K562 (cell line): Measurements from ENCODE around the gene POP5. TPM values are rescaled to one million over a fixed set of nuclear protein-coding genes. Genes with fewer than 3 reads are reported as not detected.
A peak's percentile ranks its signal among the peaks of the same experiment; 100 is the strongest.

Experiments
- ATAC-seq: fragments of 200-7000 bp; cut with Tn5 transposase; 3 replicates; pipeline ENCODE4 v1.9.1; 2020; ENCODE audit warnings: moderate library complexity
- BruUV-seq: library from RNA; stranded (reverse); fragments of 400-500 nt; replicated peaks from 2 replicates; lab custom pipeline; 2021; lab: Mats Ljungman, UMichigan
- CTCF ChIA-PET: fragments of 300-600 bp; formaldehyde crosslinking; extraction: SDS; loops from one replicate; lab custom pipeline; 2021; ENCODE audit warnings: low intra/inter-chr PET ratio; lab: Yijun Ruan, JAX
- POLR2A ChIA-PET: fragments of 300-600, 350-650 bp; sonication (Branson Sonifier 250); formaldehyde crosslinking; extraction: SDS; loops from one replicate; lab custom pipeline; 2021; ENCODE audit warnings: antibody characterized with exemption, inconsistent platforms; lab: Yijun Ruan, JAX
- DNase-seq, 4 experiments: peaks; one replicate each; pipeline versions ENCODE4 v3.0.0 to v3.0.0-alpha.2; 2011 to 2018; ENCODE audit warnings: low spot score in 3 of 4, mixed read lengths in 3 of 4; ENCODE audit errors: extremely low read depth in 1 of 4
- FAIRE-seq: peaks from 2 replicates; lab custom pipeline; 2011; peaks lifted over from hg19 to GRCh38; lab: Jason Lieb, UNC
- H2AFZ ChIP-seq: 2 replicates; pipeline ENCODE4 v1.6.0; 2011; ENCODE audit warnings: low read depth, low read length, control low read depth, inconsistent platforms
- H3K27ac ChIP-seq: fragments of 200-600 bp; 3 replicates; pipeline ENCODE4 v1.8.0; 2011; ENCODE audit warnings: low read depth, mild to moderate bottlenecking, control low read depth, inconsistent platforms, low read length, moderate library complexity, mixed read lengths; ENCODE audit errors: extremely low read depth
- H3K27me3 ChIP-seq, 2 experiments: fragments of 300-600 bp in 1 of 2; 2 replicates in 1 of 2; 3 replicates in 1 of 2; pipeline versions ENCODE4 v1.6.0 to v1.8.0; 2011; ENCODE audit warnings: inconsistent platforms in 2 of 2, low read length in 2 of 2, mild to moderate bottlenecking in 1 of 2, mixed read lengths in 1 of 2, moderate library complexity in 1 of 2; ENCODE audit not compliant: control insufficient read depth in 2 of 2, insufficient read depth in 2 of 2
- H3K36me3 ChIP-seq: fragments of 300-600 bp; 3 replicates; pipeline ENCODE4 v1.8.0; 2011; ENCODE audit warnings: mild to moderate bottlenecking, low read length, inconsistent platforms; ENCODE audit not compliant: control insufficient read depth, insufficient read depth
- H3K4me1 ChIP-seq, 2 experiments: fragments of 200-600 bp in 1 of 2; replicated peaks in 1 of 2; 2 replicates in 1 of 2; 3 replicates in 1 of 2; pipeline versions ENCODE4 v1.5.1 to v1.8.0; 2011; ENCODE audit warnings: inconsistent platforms in 2 of 2, low read length in 2 of 2, mild to moderate bottlenecking in 1 of 2, mixed read lengths in 1 of 2, moderate library complexity in 1 of 2; ENCODE audit not compliant: control insufficient read depth in 2 of 2, insufficient read depth in 2 of 2
- H3K4me2 ChIP-seq: 2 replicates; pipeline ENCODE4 v1.6.1; 2011; ENCODE audit warnings: low read length, control low read depth, inconsistent platforms, mixed read lengths; ENCODE audit not compliant: insufficient read depth
- H3K4me3 ChIP-seq: fragments of 200-600 bp; sonication (generic), shearing (Covaris generic); 2 replicates; pipeline ENCODE4 v1.5.1; 2016; ENCODE audit warnings: control low read depth, inconsistent platforms
- H3K79me2 ChIP-seq: fragments of 200-600 bp; 3 replicates; pipeline ENCODE4 v1.8.0; 2011; ENCODE audit warnings: low read length, inconsistent platforms; ENCODE audit not compliant: control insufficient read depth, insufficient read depth
- H3K9ac ChIP-seq, 2 experiments: 2 replicates each; pipeline versions ENCODE4 v1.6.0 to v1.6.1; 2011; ENCODE audit warnings: low read depth in 2 of 2, low read length in 2 of 2, control low read depth in 1 of 2, inconsistent platforms in 1 of 2, mild to moderate bottlenecking in 1 of 2, mixed read lengths in 1 of 2; ENCODE audit not compliant: insufficient read depth in 1 of 2
- H3K9me1 ChIP-seq: one replicate; pipeline ENCODE4 v1.6.0; 2011; ENCODE audit warnings: inconsistent platforms, mild to moderate bottlenecking, low read length, moderate library complexity; ENCODE audit not compliant: control insufficient read depth, insufficient read depth
- H3K9me3 ChIP-seq: replicated peaks from 2 replicates; pipeline ENCODE4 v1.5.1; 2011; ENCODE audit warnings: low read depth, low read length, inconsistent platforms; ENCODE audit not compliant: control insufficient read depth, insufficient read depth
- H4K20me1 ChIP-seq: replicated peaks from 2 replicates; pipeline ENCODE4 v1.6.1; 2011; ENCODE audit warnings: low read length, inconsistent platforms, mixed read lengths; ENCODE audit not compliant: control insufficient read depth, insufficient read depth
- BCOR ChIP-seq: fragments of 450-650 bp; IDR thresholded peaks from 2 replicates; pipeline ENCODE4 v1.6.1; 2016
- ERF ChIP-seq: fragments of 450-650 bp; formaldehyde crosslinking; IDR thresholded peaks from 2 replicates; pipeline ENCODE4 v1.4.0; 2020; ENCODE audit warnings: mild to moderate bottlenecking, mixed read lengths
- ESRRA ChIP-seq: fragments of 450-650 bp; IDR thresholded peaks from 2 replicates; pipeline ENCODE4 v1.6.1; 2014; ENCODE audit warnings: low read depth, mild to moderate bottlenecking, moderate library complexity, borderline replicate concordance
- FOXJ3 ChIP-seq: sonication (generic); formaldehyde crosslinking; IDR thresholded peaks from 2 replicates; pipeline ENCODE4 v1.4.0; 2020; ENCODE audit warnings: mild to moderate bottlenecking, missing genetic modification reagents
- FUS ChIP-seq: fragments of 200-400 bp; formaldehyde crosslinking; optimal IDR thresholded peaks from 2 replicates; pipeline ENCODE3; 2017; ENCODE audit warnings: low read depth, low read length
- KDM1A ChIP-seq, 2 experiments: fragments of 450-650 bp; IDR thresholded peaks; 2 replicates each; pipeline ENCODE4 v1.6.1; 2016; ENCODE audit warnings: mild to moderate bottlenecking in 2 of 2
- MYBL2 ChIP-seq, 2 experiments: fragments of 450-650 bp in 1 of 2; sonication (generic) in 1 of 2; formaldehyde crosslinking in 1 of 2; IDR thresholded peaks; 2 replicates each; pipeline versions ENCODE4 v1.6.1 to v1.8.1; 2017 to 2022; ENCODE audit warnings: borderline replicate concordance in 1 of 2, inconsistent platforms in 1 of 2, low read depth in 1 of 2, mild to moderate bottlenecking in 1 of 2, missing genetic modification reagents in 1 of 2, moderate library complexity in 1 of 2
- RBM25 ChIP-seq: fragments of 200-400 bp; formaldehyde crosslinking; IDR thresholded peaks from 2 replicates; pipeline ENCODE4 v1.6.1; 2018; ENCODE audit warnings: low read length, low read depth, moderate library complexity; ENCODE audit not compliant: severe bottlenecking
- RCOR1 ChIP-seq, 2 experiments: IDR thresholded peaks; 2 replicates each; pipeline ENCODE4 v1.6.1; 2012; ENCODE audit warnings: low read depth in 2 of 2, low read length in 2 of 2, borderline replicate concordance in 1 of 2, improper control_type of control experiment in 1 of 2
- SETDB1 ChIP-seq: IDR thresholded peaks from one replicate; pipeline ENCODE4 v1.6.1; 2012; ENCODE audit warnings: low read length, control low read depth, inconsistent platforms
- SNRNP70 ChIP-seq: fragments of 200-400 bp; formaldehyde crosslinking; optimal IDR thresholded peaks from 2 replicates; pipeline ENCODE3; 2017; ENCODE audit warnings: low read depth, low read length
- SPI1 ChIP-seq: IDR thresholded peaks from 2 replicates; pipeline ENCODE4 v1.6.1; 2011; ENCODE audit warnings: low read depth, low read length, control low read depth, borderline replicate concordance
- WGBS: fragments of 100-300 bp; shearing (Covaris generic); methylation state at CpG from one replicate; pipeline ENCODE4 v1.1.6; 2016; ENCODE audit warnings: low coverage, mixed read lengths; ENCODE audit not compliant: insufficient coverage; ENCODE audit errors: missing lambda C conversion rate; 5-methylcytosine and 5-hydroxymethylcytosine counted together
- in situ Hi-C: fragments of 300-500 bp; cut with MboI; formaldehyde crosslinking; loops from 4 replicates; pipeline ENCODE4 v1.15.0; 2018; ENCODE audit warnings: inconsistent platforms, mixed read lengths
- intact Hi-C: fragments of 100-400 bp; cut with micrococcal nuclease; formaldehyde crosslinking; loops from 2 replicates; pipeline ENCODE4 v1.14.2; 2022
- polyA plus RNA-seq, 8 experiments: library from polyadenylated mRNA; depleted of rRNA in 4 of 8; stranded (reverse) in 5 of 8; unstranded in 3 of 8; fragments of >200 nt; fragmentation: Nextera tagmentation in 2 of 8; fragmentation: Illumina TruSeq in 1 of 8; extraction: Ambion mirVana in 2 of 8; extraction: Trizol in 1 of 8; gene quantifications; 2 replicates each; pipeline versions ENCODE4 v1.2.1 to v1.2.3, GENCODE V29; 2011 to 2014; ENCODE audit warnings: inconsistent platforms in 1 of 8, missing spikeins in 1 of 8
- total RNA-seq, 7 experiments: library from RNA; depleted of rRNA in 6 of 7; stranded (reverse); fragments of >200 nt in 6 of 7; fragmentation: Illumina TruSeq in 2 of 7; extraction: Trizol in 2 of 7; gene quantifications; 2 replicates each; pipeline versions ENCODE4 v1.2.1 to v1.2.3, GENCODE V29; 2011 to 2021; ENCODE audit warnings: low replicate concordance in 1 of 7
- TF ChIP-seq, protein P1 (sequence below): fragments of 250-450 bp; sonication (Bioruptor Pico); IDR thresholded peaks from 2 replicates; pipeline ENCODE4 v1.4.0; 2020; ENCODE audit warnings: mild to moderate bottlenecking, moderate library complexity
- TF ChIP-seq, protein P2 (sequence below), 2 experiments: fragments of 450-650 bp in 1 of 2; sonication (generic) in 1 of 2; formaldehyde crosslinking; conservative IDR thresholded peaks; 2 replicates each; pipeline versions ENCODE4 v1.4.0 to v1.8.1; 2020 to 2022; ENCODE audit warnings: mild to moderate bottlenecking in 1 of 2, missing genetic modification reagents in 1 of 2
- TF ChIP-seq, protein P3 (sequence below): fragments of 450-650 bp; IDR thresholded peaks from 2 replicates; pipeline ENCODE4 v1.6.1; 2017; ENCODE audit warnings: mild to moderate bottlenecking, moderate library complexity

Gene POP5
- total and polyA plus RNA-seq, 9 of the 15 experiments (the other 6 are each of a cell fraction or from before 2014, with no cell fraction given): 57.5 to 253 (median 73.8) TPM

DNA sequence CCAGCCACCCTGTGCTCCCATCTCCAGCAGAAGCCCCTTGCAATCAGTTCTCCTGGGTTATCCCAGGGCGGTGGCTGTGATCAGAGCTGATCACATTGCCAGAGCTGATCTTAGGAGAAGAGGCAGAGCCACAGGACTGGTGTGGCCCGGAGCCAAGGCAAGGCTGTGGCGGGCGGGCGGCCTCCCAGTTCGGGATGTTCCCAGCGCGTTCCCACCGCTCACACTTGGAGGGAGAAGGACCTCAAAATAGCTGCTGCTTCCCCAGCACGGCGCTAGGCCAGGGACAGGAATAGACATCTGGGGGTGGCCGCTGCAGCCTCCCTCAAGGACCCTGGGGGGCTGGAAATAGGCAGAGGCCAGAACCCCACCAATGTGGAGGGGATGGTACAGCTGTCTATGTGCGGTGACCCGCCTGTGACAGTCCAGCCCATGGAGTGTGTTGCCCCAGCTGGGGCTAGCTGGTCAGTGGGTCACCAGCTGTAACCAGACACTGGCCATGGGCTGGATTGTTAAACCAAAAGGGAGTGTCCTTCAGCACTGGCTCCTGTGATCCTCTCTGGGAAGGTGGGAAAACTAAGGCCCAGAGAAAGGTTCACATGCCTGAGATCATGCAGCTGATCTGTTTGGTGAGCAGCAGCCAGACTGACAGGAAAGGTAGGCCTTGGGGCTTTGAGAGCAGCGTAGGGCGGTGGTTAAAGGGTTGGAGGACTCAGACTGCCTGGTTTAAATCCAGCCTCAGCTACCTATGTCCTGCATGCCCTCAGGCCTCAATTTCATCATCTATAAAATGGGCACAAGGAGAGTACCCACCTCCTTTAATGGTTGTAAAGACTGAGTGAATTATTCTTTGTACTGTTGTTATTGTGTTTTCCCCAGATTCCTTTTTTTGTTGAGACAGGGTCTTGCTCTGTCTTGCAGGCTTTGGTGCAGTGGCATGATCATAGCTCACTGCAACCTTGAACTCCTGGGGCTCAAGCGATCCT lies 8.0 kb upstream of the POP5 start:
- FAIRE-seq (no peak), DNase-seq (no peak), ATAC-seq (no peak)
- Histone ChIP-seq H3K79me2 (no peaks in the 10 kb centered on the region), H4K20me1 (no peaks in the 10 kb centered on the region), H3K9me3 (no peaks in the 10 kb centered on the region), H3K4me3 (no peak overlapping the region), H3K36me3 (no peaks in the 10 kb centered on the region), H3K4me1 (peaks cover 0 to 13% of the 10 kb centered on the region in 2 experiments; a peak in 2 of 5 replicates), H3K9ac (peak overlapping the region in 1 of 2 experiments; percentile 48; a peak in 1 of 4 replicates), H3K4me2 (no peak overlapping the region), H3K9me1 (no peaks in the 10 kb centered on the region), H3K27ac (no peak overlapping the region), H2AFZ (no peak overlapping the region), H3K27me3 (peaks cover 7 to 8% of the 10 kb centered on the region in 2 experiments; a peak in 3 of 5 replicates)
- no TSS peak for BruUV-seq
- ChIA-PET CTCF (interaction anchor here (0.7 kb wide), 1 partner anchor 394 kb away, joined by 3 read pairs; no protein-coding TSS in a partner anchor), POLR2A (interaction anchor here (0.5 to 1.3 kb wide), 6 partner anchors 8 to 298 kb away, joined by 3 to 6 read pairs (median 3); partner anchors contain the start of gene RNU4-2)
- intact Hi-C loops: no loop called here
- 43% methylated on average over 14 of the region's 17 CpGs for WGBS
- in situ Hi-C loops: no loop called here
- TF ChIP-seq, protein P1, sequence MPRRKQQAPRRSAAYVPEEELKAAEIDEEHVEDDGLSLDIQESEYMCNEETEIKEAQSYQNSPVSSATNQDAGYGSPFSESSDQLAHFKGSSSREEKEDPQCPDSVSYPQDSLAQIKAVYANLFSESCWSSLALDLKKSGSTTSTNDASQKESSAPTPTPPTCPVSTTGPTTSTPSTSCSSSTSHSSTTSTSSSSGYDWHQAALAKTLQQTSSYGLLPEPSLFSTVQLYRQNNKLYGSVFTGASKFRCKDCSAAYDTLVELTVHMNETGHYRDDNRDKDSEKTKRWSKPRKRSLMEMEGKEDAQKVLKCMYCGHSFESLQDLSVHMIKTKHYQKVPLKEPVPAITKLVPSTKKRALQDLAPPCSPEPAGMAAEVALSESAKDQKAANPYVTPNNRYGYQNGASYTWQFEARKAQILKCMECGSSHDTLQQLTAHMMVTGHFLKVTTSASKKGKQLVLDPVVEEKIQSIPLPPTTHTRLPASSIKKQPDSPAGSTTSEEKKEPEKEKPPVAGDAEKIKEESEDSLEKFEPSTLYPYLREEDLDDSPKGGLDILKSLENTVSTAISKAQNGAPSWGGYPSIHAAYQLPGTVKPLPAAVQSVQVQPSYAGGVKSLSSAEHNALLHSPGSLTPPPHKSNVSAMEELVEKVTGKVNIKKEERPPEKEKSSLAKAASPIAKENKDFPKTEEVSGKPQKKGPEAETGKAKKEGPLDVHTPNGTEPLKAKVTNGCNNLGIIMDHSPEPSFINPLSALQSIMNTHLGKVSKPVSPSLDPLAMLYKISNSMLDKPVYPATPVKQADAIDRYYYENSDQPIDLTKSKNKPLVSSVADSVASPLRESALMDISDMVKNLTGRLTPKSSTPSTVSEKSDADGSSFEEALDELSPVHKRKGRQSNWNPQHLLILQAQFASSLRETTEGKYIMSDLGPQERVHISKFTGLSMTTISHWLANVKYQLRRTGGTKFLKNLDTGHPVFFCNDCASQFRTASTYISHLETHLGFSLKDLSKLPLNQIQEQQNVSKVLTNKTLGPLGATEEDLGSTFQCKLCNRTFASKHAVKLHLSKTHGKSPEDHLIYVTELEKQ (CRISPR knock-in tag): no peak
- TF ChIP-seq, protein P2, sequence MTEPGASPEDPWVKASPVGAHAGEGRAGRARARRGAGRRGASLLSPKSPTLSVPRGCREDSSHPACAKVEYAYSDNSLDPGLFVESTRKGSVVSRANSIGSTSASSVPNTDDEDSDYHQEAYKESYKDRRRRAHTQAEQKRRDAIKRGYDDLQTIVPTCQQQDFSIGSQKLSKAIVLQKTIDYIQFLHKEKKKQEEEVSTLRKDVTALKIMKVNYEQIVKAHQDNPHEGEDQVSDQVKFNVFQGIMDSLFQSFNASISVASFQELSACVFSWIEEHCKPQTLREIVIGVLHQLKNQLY (CRISPR knock-in tag; conservative IDR thresholded peaks at IDR 0.05): no peak
- TF ChIP-seq SPI1: no peak
- peak; percentile 79 for TF ChIP-seq ESRRA
- TF ChIP-seq KDM1A (IDR thresholded peaks at IDR 0.05): peak in 1 of 2 experiments; percentile 16; a peak in 1 of 4 replicates
- TF ChIP-seq RBM25: peak; percentile 76
- TF ChIP-seq SETDB1: no peak
- TF ChIP-seq BCOR: peak; percentile 75
- TF ChIP-seq, protein P3, sequence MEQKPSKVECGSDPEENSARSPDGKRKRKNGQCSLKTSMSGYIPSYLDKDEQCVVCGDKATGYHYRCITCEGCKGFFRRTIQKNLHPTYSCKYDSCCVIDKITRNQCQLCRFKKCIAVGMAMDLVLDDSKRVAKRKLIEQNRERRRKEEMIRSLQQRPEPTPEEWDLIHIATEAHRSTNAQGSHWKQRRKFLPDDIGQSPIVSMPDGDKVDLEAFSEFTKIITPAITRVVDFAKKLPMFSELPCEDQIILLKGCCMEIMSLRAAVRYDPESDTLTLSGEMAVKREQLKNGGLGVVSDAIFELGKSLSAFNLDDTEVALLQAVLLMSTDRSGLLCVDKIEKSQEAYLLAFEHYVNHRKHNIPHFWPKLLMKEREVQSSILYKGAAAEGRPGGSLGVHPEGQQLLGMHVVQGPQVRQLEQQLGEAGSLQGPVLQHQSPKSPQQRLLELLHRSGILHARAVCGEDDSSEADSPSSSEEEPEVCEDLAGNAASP: no peak
- no peak for TF ChIP-seq FUS
- no peak for TF ChIP-seq ERF (CRISPR knock-in tag)
- no peak for TF ChIP-seq MYBL2 (IDR thresholded peaks at IDR 0.05; ENCODE audit: low read depth)
- TF ChIP-seq MYBL2 (CRISPR knock-in tag; IDR thresholded peaks at IDR 0.05; ENCODE audit: borderline replicate concordance): no peak
- TF ChIP-seq SNRNP70: no peak
- no peak for TF ChIP-seq FOXJ3
- TF ChIP-seq RCOR1 (IDR thresholded peaks at IDR 0.05; ENCODE audit: borderline replicate concordance in 1 of 2, low read depth in 2 of 2, low read length in 2 of 2): 0 out of 4 replicates have a peak, but pooled peaks of 1 of the 2 experiments have one; percentile 26
